GM19395 (cell line): ENCODE data around the gene CT47A1.
"Not testable (repeated sequence)": the region's sequence is repeated elsewhere in the genome, so short reads cannot be mapped to it uniquely, and the experiment has no call there.

Experiments used
- ATAC-seq: cut with Tn5 transposase; IDR thresholded peaks from one replicate; pipeline ENCODE4 v1.9.1; 2021; ENCODE audit warnings: mild to moderate bottlenecking, moderate library complexity; ENCODE audit not compliant: unreplicated experiment

The CT47A1 gene

DNA sequence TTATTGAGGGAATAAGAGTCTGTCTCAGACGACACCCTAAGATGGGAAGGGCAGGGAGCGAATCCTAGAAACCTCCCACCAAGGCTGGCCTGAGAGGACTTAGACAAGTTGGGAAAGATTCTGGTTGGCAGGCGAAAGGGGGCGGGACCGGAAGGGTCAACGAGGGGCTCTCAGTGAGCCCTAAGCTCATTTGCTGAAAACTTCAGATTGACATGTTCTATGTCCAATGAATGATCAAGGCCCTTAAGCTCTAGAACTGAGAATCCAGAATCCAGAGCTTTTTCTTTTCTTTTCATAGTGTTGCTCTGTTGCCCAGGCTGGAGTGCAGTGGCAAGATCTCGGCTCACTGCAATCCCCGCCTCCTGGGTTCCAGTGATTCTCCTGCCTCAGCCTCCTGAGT, at the start of gene CT47A1:
TSS of gene CT47A1 (minus strand) at position 101 of the 400 bp plus-strand sequence. CDS start 231 bp downstream, outside the sequence.
- ATAC-seq, result not testable (repeated sequence)

- no peak for ATAC-seq
These were observed 47.0 kb upstream of the CT47A1 start for GRCh38 chrX:121032531-121032930.

- ATAC-seq, result no peak
These were observed 44.5 kb upstream of the CT47A1 start for GRCh38 chrX:121030083-121030482.

DNA sequence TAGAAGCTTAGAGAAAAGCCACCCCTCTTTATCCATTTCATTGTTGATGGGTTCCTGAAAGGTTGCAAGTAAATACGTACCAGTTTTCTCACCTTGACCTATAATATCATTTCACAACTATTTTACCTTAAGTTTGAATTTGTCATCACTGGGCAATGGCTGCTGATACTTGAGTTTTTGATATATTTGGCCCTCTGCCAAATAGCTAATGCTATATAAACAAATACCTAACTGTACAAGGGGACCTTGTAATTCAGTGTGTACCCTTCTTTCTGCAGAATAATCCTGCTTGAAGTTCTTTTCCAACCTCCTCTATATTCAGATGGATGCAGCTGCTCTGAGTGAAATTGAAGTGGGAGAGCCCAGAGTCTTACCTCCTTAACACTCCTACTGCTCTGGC, 42.9 kb upstream of the CT47A1 start:
- ATAC-seq, result no peak

DNA sequence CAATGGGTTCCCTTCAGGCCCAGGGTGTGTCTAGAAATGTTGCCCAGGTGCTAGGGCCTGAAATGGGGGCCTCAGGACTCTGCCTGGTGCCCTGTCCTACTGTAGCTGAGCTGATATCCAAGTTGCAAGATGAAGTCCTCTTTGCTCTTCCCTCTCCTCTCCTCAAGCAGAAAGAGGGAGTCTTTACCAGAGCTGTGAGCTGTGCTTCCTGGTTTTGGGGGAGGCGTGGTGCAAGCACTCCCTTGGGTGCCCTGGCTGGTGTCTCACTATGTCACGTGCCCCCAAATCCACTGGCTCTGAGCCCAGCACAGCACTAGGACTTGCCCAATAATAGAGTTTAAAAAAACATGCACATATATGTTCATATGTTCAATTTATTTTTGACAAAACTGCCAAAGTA, 29.3 kb upstream of the CT47A1 start:
- no peak for ATAC-seq

- no peak for ATAC-seq
These were observed 28.4 kb upstream of the CT47A1 start for GRCh38 chrX:121013897-121014455.

DNA sequence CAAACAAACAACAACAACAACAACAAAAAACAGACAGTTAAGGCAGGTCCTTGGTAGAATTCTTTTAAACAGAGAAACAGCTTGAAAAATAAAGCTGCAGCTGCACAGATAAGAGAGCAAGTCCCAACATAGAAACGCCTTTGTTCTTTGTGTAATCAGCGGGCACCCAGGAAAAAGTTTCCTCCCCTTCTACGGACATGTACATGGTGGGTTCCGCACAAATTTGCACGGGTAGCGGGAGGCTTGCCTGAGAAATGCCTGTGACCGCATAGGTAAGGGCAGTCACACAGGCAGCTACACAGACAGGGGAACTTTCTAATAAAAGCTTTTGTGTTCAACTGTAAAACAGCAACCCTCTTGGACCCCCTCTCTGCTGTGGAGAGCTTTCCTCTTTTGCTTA, 25.7 kb upstream of the CT47A1 start:
- ATAC-seq, result no peak

- ATAC-seq, result no peak
These were observed 24.7 kb upstream of the CT47A1 start for GRCh38 chrX:121010218-121010617.

GRCh38 chrX:121009764-121010163, 24.2 kb upstream of the CT47A1 start:
- ATAC-seq, result no peak

GRCh38 chrX:121008920-121009319, 23.4 kb upstream of the CT47A1 start:
- ATAC-seq, result no peak

- ATAC-seq, result no peak
These were observed 15.0 kb upstream of the CT47A1 start for GRCh38 chrX:121000589-121000988.

GRCh38 chrX:120999413-120999812, 13.9 kb upstream of the CT47A1 start:
- peak; percentile 78 for ATAC-seq

GRCh38 chrX:120956500-120956899, 29.1 kb downstream of the CT47A1 start, which contains the start of gene CT47A7:
TSS of gene CT47A7 (minus strand) at chrX:120956600. CDS start at chrX:120956345, 255 bp downstream.
- not testable (repeated sequence) for ATAC-seq
